Mucosa of stomach (tissue), 1 donor: Measurements from ENCODE around the gene FAM210B.

Experiments
- H3K27me3 ChIP-seq: one replicate; pipeline ENCODE4 v1.7.0; 2013; ENCODE audit warnings: mild to moderate bottlenecking, low read length; ENCODE audit not compliant: control insufficient read depth, insufficient read depth
- H3K36me3 ChIP-seq: one replicate; pipeline ENCODE4 v1.7.0; 2013; ENCODE audit warnings: low read length; ENCODE audit not compliant: control insufficient read depth, insufficient read depth
- H3K4me1 ChIP-seq: one replicate; pipeline ENCODE4 v1.7.0; 2013; ENCODE audit warnings: mild to moderate bottlenecking, low read length; ENCODE audit not compliant: control insufficient read depth, insufficient read depth
- H3K4me3 ChIP-seq: one replicate; pipeline ENCODE4 v1.7.0; 2013; ENCODE audit warnings: low read length
- H3K9ac ChIP-seq: one replicate; pipeline ENCODE4 v1.7.0; 2013; ENCODE audit warnings: mild to moderate bottlenecking, low read length, moderate library complexity
- H3K9me3 ChIP-seq: one replicate; pipeline ENCODE4 v1.7.0; 2013; ENCODE audit warnings: mild to moderate bottlenecking, low read length, moderate library complexity; ENCODE audit not compliant: control insufficient read depth
- donor health status: Pancreatic carcinoma.

The FAM210B gene

GRCh38 chr20:56417911-56418310, 59.1 kb downstream of the FAM210B start:
- Histone ChIP-seq H3K9ac (no peak overlapping the region), H3K27me3 (no peaks in the 10 kb centered on the region), H3K9me3 (no peaks in the 10 kb centered on the region), H3K4me1 (peaks cover 8% of the 10 kb centered on the region), H3K36me3 (peaks cover 3% of the 10 kb centered on the region), H3K4me3 (no peak overlapping the region)
